Adrenal gland (tissue), 19 donors: ENCODE results near the gene SRI. TPM values are rescaled to one million over a fixed set of nuclear protein-coding genes. Genes with fewer than 3 reads are reported as not detected.

Source experiments
- DNase-seq, 7 donors: peaks; one replicate each; pipeline ENCODE4 v3.0.0-alpha.2; 2019 to 2020
- H3K27ac ChIP-seq, 5 donors: fragments of 200-600 bp; sonication (generic) in 4 of 5; 1 replicate in 3 of 5; 2 replicates in 2 of 5; pipeline versions ENCODE4 v1.5.1 to v1.8.0; 2016 to 2020; ENCODE audit warnings: mild to moderate bottlenecking in 1 of 5
- H3K27me3 ChIP-seq: fragments of 200-600 bp; 2 replicates; pipeline ENCODE4 v1.8.0; 2021
- H3K36me3 ChIP-seq, 2 donors: fragments of 200-600 bp; replicated peaks in 1 of 2; 1 replicate in 1 of 2; 2 replicates in 1 of 2; pipeline versions ENCODE4 v1.5.1 to v1.8.0; 2018 to 2022
- H3K4me1 ChIP-seq, 2 donors: fragments of 200-600 bp; replicated peaks in 1 of 2; 1 replicate in 1 of 2; 2 replicates in 1 of 2; pipeline versions ENCODE4 v1.5.1 to v1.8.0; 2018 to 2021
- H3K4me3 ChIP-seq, 4 donors: fragments of 200-600 bp; sonication (generic) in 3 of 4; one replicate each; pipeline ENCODE4 v1.5.1; 2016 to 2018
- H3K9me3 ChIP-seq, 3 donors: fragments of 200-600 bp; sonication (generic) in 1 of 3; replicated peaks in 1 of 3; 1 replicate in 2 of 3; 2 replicates in 1 of 3; pipeline versions ENCODE4 v1.5.1 to v1.8.0; 2016 to 2021
- CTCF ChIP-seq, 6 experiments: fragments of 450-650 bp in 4 of 6; fragments of 200-600 bp in 2 of 6; sonication (generic) in 1 of 6; IDR thresholded peaks; 1 replicate in 5 of 6; 2 replicates in 1 of 6; pipeline versions ENCODE4 v1.5.1 to v1.8.0; 2016 to 2021; ENCODE audit warnings: antibody characterized with exemption in 6 of 6, mild to moderate bottlenecking in 2 of 6, moderate library complexity in 1 of 6
- POLR2A ChIP-seq, 2 donors: fragments of 450-650 bp; IDR thresholded peaks; one replicate each; pipeline ENCODE4 v1.6.1; 2017; ENCODE audit warnings: antibody characterized with exemption in 2 of 2, mild to moderate bottlenecking in 2 of 2, moderate library complexity in 1 of 2
- WGBS, 4 donors: extraction: QIAGEN DNeasy Blood & Tissue Kit in 2 of 4; methylation state at CpG; one replicate each; pipeline versions ENCODE4 v1.1.5 to v1.1.7; 2013 to 2017; 5-methylcytosine and 5-hydroxymethylcytosine counted together
- intact Hi-C, 2 donors: fragments of 100-400 bp; cut with DNase I; formaldehyde crosslinking; loops; one replicate each; pipeline versions ENCODE4 v1.14.1 to v1.15.0; 2022 to 2023
- long read RNA-seq, 10 donors: library from polyadenylated mRNA in 3 of 10; unstranded in 2 of 10; stranded (forward) in 1 of 10; transcript quantifications; one replicate each; pipeline ENCODE4 v2.0.0 and lab custom pipeline, GENCODE V29; 2021 to 2026
- polyA plus RNA-seq, 3 donors: library from polyadenylated mRNA; stranded (reverse); fragments of 200-250 nt in 2 of 3; fragments of 350-450 nt in 1 of 3; fragmentation: Illumina TruSeq in 1 of 3; extraction: RNeasy Lipid Tissue Mini Kit (QIAGEN cat#74804) in 1 of 3; gene quantifications; one replicate each; pipeline ENCODE4 v1.2.3, GENCODE V29; 2013 to 2014
- total RNA-seq, 9 donors: library from RNA; depleted of rRNA in 4 of 9; stranded (reverse); fragments of >200 nt in 4 of 9; fragments of 120-200 nt in 1 of 9; fragmentation: NEBNext Ultra II Directional in 1 of 9; extraction: Animal tissue kit (Norgen Biotek cat#: 25700) in 1 of 9; gene quantifications; one replicate each; pipeline versions ENCODE4 v1.1.0 to v1.2.4, GENCODE V29; 2013 to 2023
- donor health status: healthy with polysubstance abuse.
- donor health status: Bipolar disorder and iron deficiency.
- donor health status: DM: yes; HTN: yes; CAD: no.
- donor health status: DM: no; HTN: no; CAD: no.
- donor health status: DM: no; HTN: no; CAD: no.
- donor health status: DM: yes; HTN: yes; CAD: no.

The SRI gene
- total RNA-seq (100 to 1,000 TPM in 5 of 9 donors, 10 to 100 TPM in 4; 37.7 to 163 (median 106) TPM), polyA plus RNA-seq (100 to 1,000 TPM in 1 of 3 donors, 10 to 100 TPM in 2; 47.5 to 158 (median 50.0) TPM)
- long read RNA-seq, donor 1, transcript SRI-207 (6 exons, 1,024 nt): minor isoform, 5 of 113 reads
- long read RNA-seq, donor 1, transcript SRI-201 (8 exons, 2,010 nt): major isoform, 45 of 113 reads
- long read RNA-seq, donor 1, transcript SRI-206 (4 exons, 903 nt): minor isoform, 24 of 113 reads
- long read RNA-seq, donor 1, partial matches to known transcripts: 39 of 113 reads
- long read RNA-seq, donor 1, other reads (novel, unspliced or antisense): 0 of 113 reads
- long read RNA-seq, donor 2, transcript SRI-201 (8 exons, 2,010 nt): major isoform, 48 of 120 reads
- long read RNA-seq, donor 2, transcript SRI-206 (4 exons, 903 nt): minor isoform, 34 of 120 reads
- long read RNA-seq, donor 2, partial matches to known transcripts: 34 of 120 reads
- long read RNA-seq, donor 2, other reads (novel, unspliced or antisense): 0 of 120 reads
- long read RNA-seq, donor 3, transcript SRI-206 (4 exons, 903 nt): minor isoform, 23 of 100 reads
- long read RNA-seq, donor 3, transcript SRI-201 (8 exons, 2,010 nt): major isoform, 55 of 100 reads
- long read RNA-seq, donor 3, partial matches to known transcripts: 18 of 100 reads
- long read RNA-seq, donor 3, other reads (novel, unspliced or antisense): 0 of 100 reads
- long read RNA-seq, donor 4, transcript SRI-201 (8 exons, 2,010 nt): major isoform, 147 of 157 reads
- long read RNA-seq, donor 4, partial matches to known transcripts: 3 of 157 reads
- long read RNA-seq, donor 4, other reads (novel, unspliced or antisense): 6 of 157 reads
- long read RNA-seq, donor 5, transcript SRI-201 (8 exons, 2,010 nt): major isoform, 212 of 228 reads
- long read RNA-seq, donor 5, partial matches to known transcripts: 8 of 228 reads
- long read RNA-seq, donor 5, other reads (novel, unspliced or antisense): 5 of 228 reads
- long read RNA-seq, donor 6, transcript SRI-201 (8 exons, 2,010 nt): major isoform, 74 of 83 reads
- long read RNA-seq, donor 6, partial matches to known transcripts: 1 of 83 reads
- long read RNA-seq, donor 6, other reads (novel, unspliced or antisense): 7 of 83 reads
- long read RNA-seq, donor 7, transcript SRI-206 (4 exons, 903 nt): minor isoform, 12 of 52 reads
- long read RNA-seq, donor 7, transcript SRI-201 (8 exons, 2,010 nt): major isoform, 23 of 52 reads
- long read RNA-seq, donor 7, partial matches to known transcripts: 13 of 52 reads
- long read RNA-seq, donor 7, other reads (novel, unspliced or antisense): 0 of 52 reads
- long read RNA-seq, donor 8, transcript SRI-206 (4 exons, 903 nt): minor isoform, 39 of 168 reads
- long read RNA-seq, donor 8, transcript SRI-207 (6 exons, 1,024 nt): minor isoform, 5 of 168 reads
- long read RNA-seq, donor 8, transcript SRI-201 (8 exons, 2,010 nt): major isoform, 58 of 168 reads
- long read RNA-seq, donor 8, partial matches to known transcripts: 65 of 168 reads
- long read RNA-seq, donor 8, other reads (novel, unspliced or antisense): 0 of 168 reads
- long read RNA-seq, donor 9, transcript SRI-201 (8 exons, 2,010 nt): major isoform, 48 of 93 reads
- long read RNA-seq, donor 9, transcript SRI-206 (4 exons, 903 nt): minor isoform, 14 of 93 reads
- long read RNA-seq, donor 9, partial matches to known transcripts: 28 of 93 reads
- long read RNA-seq, donor 9, other reads (novel, unspliced or antisense): 0 of 93 reads
- long read RNA-seq, donor 10, transcript SRI-201 (8 exons, 2,010 nt): major isoform, 24 of 44 reads
- long read RNA-seq, donor 10, transcript SRI-206 (4 exons, 903 nt): minor isoform, 9 of 44 reads
- long read RNA-seq, donor 10, partial matches to known transcripts: 7 of 44 reads
- long read RNA-seq, donor 10, other reads (novel, unspliced or antisense): 0 of 44 reads

- intact Hi-C loops: no loop called here
- Histone ChIP-seq H3K4me3 (peak within 1 kb of the TSS; percentile 37 to 92 (median 71)), H3K4me1 (peaks cover 6 to 19% of the 10 kb centered on the region in 2 donors), H3K9me3 (no peaks in the 10 kb centered on the region), H3K36me3 (peaks cover 0 to 19% of the 10 kb centered on the region in 2 donors), H3K27ac (peak within 1 kb of the TSS; percentile 71 to 96 (median 88)), H3K27me3 (no peaks in the 10 kb centered on the region)
- 0 to 1% (median 0%) methylated on average over 28 to 75 of the region's 75 CpGs for WGBS, 4 donors
- DNase-seq: peak; percentile 86 to 90 (median 88)
- TF ChIP-seq POLR2A (IDR thresholded peaks at IDR 0.05): peak; percentile 28 to 81
- peak; percentile 64 to 95 (median 89) for TF ChIP-seq CTCF (IDR thresholded peaks at IDR 0.05)
Measured at GRCh38 chr7:88219781-88220747, at the start of gene SRI. Gene SRI, minus strand, starts transcription at chr7:88220038. Its CDS starts 12 bp downstream, at chr7:88220026.

- Histone ChIP-seq H3K36me3 (no peaks in the 10 kb centered on the region), H3K4me1 (peaks cover 0 to 2% of the 10 kb centered on the region in 2 donors), H3K4me3 (no peak overlapping the region), H3K27ac (no peak overlapping the region), H3K27me3 (no peaks in the 10 kb centered on the region), H3K9me3 (no peaks in the 10 kb centered on the region)
- DNase-seq: no peak
- intact Hi-C loops: no loop called here
- TF ChIP-seq POLR2A (IDR thresholded peaks at IDR 0.05) (no peak), CTCF (IDR thresholded peaks at IDR 0.05) (no peak)
- 71 to 79% (median 77%) methylated on average over 3 of the region's 3 CpGs for WGBS, 4 donors
Measured at GRCh38 chr7:88269586-88269985, 49.7 kb upstream of the SRI start.

GRCh38 chr7:88268858-88269257, 49.0 kb upstream of the SRI start:
- H3K27ac ChIP-seq: no peak overlapping the region
- WGBS, 4 donors: 37 to 43% (median 41%) methylated on average over 2 of the region's 2 CpGs
- no peak overlapping the region for H3K4me3 ChIP-seq
- intact Hi-C loops: no loop called here
- peaks cover 0 to 5% of the 10 kb centered on the region in 2 donors for H3K4me1 ChIP-seq
- DNase-seq: peak in 1 of 7 donors; percentile 17
- no peaks in the 10 kb centered on the region for H3K27me3 ChIP-seq
- no peaks in the 10 kb centered on the region for H3K36me3 ChIP-seq
- no peaks in the 10 kb centered on the region for H3K9me3 ChIP-seq
- no peak for TF ChIP-seq POLR2A (IDR thresholded peaks at IDR 0.05)
- TF ChIP-seq CTCF (IDR thresholded peaks at IDR 0.05): no peak
